HFF-Myc (cell line): ENCODE data around the gene NUB1.

Source experiments
- DNase-seq: peaks from one replicate; pipeline ENCODE4 v3.0.0-alpha.2; 2011; ENCODE audit warnings: low read depth; ENCODE audit errors: extremely low read depth
- H3K4me3 ChIP-seq: replicated peaks from 2 replicates; pipeline ENCODE4 v1.5.1; 2011; ENCODE audit warnings: low read depth, mild to moderate bottlenecking, control low read depth, low read length
- TF ChIP-seq, protein P1 (sequence below): IDR thresholded peaks from 2 replicates; pipeline ENCODE4 v1.5.1; 2012; ENCODE audit warnings: mild to moderate bottlenecking, low read depth, low read length, control low read depth; ENCODE audit errors: missing control alignments

NUB1 gene

DNA sequence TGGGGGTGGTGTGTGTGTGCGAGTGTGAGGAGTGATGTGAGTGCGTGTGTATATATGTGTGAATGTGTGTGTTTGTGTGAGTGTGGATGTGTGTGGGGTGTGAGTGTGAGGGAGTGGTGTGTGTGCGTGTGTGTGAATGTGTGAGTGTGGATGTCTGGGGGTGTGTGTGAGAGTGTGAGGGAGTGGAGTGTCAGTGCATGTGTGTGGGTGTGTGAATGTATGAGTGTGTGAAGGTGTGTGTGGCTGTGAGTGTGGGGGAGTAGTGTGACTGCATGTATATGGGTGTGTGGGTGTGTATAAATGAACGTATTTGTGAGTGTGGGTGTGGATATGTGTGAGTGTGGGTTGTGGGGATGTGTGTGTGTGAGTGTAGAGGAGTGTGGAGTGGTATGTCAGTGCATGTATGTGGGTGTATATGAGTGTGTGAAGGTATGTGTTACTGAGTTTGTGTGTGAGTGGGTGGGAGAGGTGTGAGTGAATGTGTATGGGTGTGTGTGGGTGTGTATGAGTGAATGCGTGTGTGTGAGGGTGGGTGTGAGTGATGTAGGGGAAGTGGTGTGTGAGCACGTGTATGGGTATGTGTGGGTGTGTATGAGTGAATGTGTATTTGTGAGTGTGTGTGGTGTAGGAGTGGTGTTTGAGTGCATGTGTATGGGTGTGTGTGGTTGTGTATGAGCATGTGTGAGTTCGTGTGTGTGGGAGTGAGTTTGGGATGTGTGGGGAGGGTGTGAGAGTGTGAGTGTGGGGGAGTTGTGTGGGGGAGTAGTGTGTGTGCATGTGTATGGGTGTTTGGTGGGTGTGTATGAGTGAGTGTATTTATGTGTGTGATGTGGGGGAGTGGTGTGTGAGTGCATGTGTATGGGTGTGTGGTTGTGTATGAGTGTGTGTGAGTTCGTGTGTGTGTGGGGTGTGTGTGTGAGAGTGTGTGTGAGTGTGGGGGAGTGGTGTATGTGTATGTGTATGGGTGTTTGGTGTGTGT lies 28.5 kb upstream of the NUB1 start:
- no peak for DNase-seq
- TF ChIP-seq, protein P1, sequence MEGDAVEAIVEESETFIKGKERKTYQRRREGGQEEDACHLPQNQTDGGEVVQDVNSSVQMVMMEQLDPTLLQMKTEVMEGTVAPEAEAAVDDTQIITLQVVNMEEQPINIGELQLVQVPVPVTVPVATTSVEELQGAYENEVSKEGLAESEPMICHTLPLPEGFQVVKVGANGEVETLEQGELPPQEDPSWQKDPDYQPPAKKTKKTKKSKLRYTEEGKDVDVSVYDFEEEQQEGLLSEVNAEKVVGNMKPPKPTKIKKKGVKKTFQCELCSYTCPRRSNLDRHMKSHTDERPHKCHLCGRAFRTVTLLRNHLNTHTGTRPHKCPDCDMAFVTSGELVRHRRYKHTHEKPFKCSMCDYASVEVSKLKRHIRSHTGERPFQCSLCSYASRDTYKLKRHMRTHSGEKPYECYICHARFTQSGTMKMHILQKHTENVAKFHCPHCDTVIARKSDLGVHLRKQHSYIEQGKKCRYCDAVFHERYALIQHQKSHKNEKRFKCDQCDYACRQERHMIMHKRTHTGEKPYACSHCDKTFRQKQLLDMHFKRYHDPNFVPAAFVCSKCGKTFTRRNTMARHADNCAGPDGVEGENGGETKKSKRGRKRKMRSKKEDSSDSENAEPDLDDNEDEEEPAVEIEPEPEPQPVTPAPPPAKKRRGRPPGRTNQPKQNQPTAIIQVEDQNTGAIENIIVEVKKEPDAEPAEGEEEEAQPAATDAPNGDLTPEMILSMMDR: no peak
- no peak overlapping the region for H3K4me3 ChIP-seq

DNA sequence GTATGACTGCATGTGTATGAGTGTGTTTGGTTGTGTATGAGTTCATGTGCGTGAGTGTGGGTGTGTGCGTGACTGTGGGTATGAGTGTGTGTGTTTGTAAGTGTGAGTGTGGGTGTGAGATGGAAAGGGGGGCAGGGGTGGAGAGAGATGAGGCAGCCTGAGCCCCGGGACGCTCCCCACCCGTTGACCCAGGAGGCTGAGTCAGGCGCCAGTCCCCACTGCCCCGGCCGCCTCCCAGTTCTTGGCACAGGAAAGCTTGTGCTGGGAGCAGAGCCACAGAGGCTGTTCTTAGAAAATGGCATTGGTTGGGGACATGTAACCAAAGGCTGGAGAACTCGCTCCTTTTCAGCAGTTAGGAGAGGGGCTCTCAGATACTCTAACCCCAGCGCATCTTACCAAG lies 27.8 kb upstream of the NUB1 start:
- TF ChIP-seq, protein P1: no peak
- no peak for DNase-seq
- no peak overlapping the region for H3K4me3 ChIP-seq

DNA sequence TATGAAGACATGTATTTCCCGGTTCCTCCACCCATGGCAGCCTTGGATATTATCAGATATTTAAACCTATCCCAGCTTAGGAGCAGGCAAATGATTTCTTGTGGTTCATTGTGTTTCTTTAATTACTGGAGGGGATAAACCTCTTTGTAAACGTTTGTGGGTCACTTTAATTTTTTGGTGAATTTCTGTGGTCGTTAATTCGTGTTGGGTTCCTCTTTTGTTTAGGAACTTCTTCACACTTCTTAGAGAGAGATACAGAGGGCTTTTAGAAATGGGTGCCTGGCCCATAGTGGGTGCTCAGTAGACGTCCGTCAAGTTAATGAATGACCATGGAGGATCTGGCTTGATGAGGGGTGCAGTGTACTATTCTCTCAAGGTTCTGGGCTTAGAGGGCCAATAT lies 27.2 kb upstream of the NUB1 start:
- TF ChIP-seq, protein P1: no peak
- DNase-seq: no peak
- H3K4me3 ChIP-seq: no peak overlapping the region

DNA sequence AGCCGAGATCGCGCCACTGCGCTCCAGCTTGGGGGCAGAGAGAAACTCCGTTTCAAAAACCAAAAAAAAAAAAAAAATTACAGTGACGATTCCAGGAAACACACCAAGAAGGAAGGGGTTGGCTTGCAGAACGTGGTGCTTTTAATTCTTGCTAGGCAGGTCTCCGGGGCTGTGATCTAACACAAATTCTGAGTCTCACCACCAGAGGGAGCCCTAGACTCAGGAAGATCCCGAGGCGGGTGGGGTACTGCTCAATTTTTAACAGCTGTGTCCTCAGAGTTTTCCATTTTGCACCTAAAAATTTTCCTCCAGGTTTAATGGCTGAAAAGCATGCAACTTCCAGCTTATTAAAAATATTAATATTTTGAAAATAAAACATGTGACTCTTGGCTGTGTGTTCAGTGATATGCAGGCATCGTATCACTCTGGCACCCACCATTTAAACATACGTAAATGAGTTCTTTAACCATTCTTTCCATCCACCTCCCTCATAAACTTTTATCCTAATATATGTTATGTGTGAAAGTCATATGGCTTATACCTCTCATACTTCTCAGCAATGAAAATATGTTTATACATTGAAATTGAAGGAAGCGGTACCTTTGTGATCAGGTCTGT lies 26.5 kb upstream of the NUB1 start:
- TF ChIP-seq, protein P1: peak; percentile 77
- no peak for DNase-seq

DNA sequence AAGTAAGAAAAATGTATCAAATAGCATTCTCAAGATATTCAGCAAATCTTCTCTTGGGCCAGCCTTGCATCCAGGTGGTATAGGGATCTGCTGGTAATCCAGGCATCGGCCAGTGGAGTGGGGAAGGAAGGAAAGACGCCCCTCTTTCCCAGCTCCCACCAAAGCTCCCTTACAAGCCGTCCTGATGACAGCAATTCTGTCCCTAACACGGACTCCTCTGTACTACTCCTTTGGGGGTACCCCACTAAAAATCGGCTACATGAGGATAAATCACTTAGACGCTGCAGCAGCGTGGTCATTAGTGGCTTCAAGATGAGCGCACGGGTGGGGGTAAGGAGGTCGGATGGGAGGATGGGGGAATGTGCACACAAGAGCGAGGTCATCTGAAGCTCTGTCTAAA lies 24.7 kb upstream of the NUB1 start:
- no peak for DNase-seq
- H3K4me3 ChIP-seq: no peak overlapping the region
- TF ChIP-seq, protein P1: no peak

More for the DNA sequence above, 26.5 kb upstream of the NUB1 start:
- H3K4me3 ChIP-seq: no peak overlapping the region

DNA sequence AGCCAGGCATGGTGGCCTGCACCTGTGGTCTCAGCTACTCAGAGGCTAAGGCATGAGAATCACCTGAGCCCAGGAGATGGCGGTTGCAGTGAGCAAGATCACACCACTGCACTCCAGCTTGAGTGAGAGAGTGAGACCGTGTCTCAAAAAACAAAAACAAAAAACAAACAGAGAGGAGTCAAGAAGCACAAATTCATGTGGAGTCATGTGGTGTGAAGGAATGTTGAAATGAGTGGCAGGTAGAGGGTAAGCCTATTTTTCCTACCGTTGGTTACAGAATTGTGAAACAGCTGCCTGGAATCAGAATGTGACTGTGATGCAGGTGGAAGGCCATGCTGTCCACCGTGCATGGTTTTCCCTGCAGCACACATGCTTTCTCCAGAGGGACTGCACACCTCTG lies 23.7 kb upstream of the NUB1 start:
- TF ChIP-seq, protein P1: no peak
- H3K4me3 ChIP-seq: no peak overlapping the region
- DNase-seq: no peak
